H1 (cell line): Measurements from ENCODE around the gene TMEM145.

Source experiments
- CHD1 ChIP-seq: IDR thresholded peaks from 2 replicates; pipeline ENCODE4 v1.6.1; 2012; ENCODE audit warnings: low read depth, low read length, improper control_type of control experiment
- CREB1 ChIP-seq: IDR thresholded peaks from 2 replicates; pipeline ENCODE4 v1.6.1; 2012; ENCODE audit warnings: inconsistent platforms
- EZH2 ChIP-seq: fragments of 200-600 bp; sonication (generic); IDR thresholded peaks from 2 replicates; pipeline ENCODE4 v1.7.1; 2012; ENCODE audit warnings: low read depth, mild to moderate bottlenecking, moderate library complexity, low read length, inconsistent platforms; ENCODE audit not compliant: severe bottlenecking
- POLR2A ChIP-seq, 2 experiments: IDR thresholded peaks; 1 replicate in 1 of 2; 2 replicates in 1 of 2; pipeline ENCODE4 v1.6.1; 2011; ENCODE audit warnings: low read depth in 2 of 2, low read length in 2 of 2, mild to moderate bottlenecking in 2 of 2; ENCODE audit errors: control extremely low read depth in 1 of 2
- POLR2AphosphoS5 ChIP-seq: IDR thresholded peaks from 2 replicates; pipeline ENCODE4 v1.6.1; 2011; ENCODE audit warnings: low read depth, low read length
- ZNF274 ChIP-seq: IDR thresholded peaks from 2 replicates; pipeline ENCODE4 v1.7.0; 2012; ENCODE audit warnings: low read length, borderline replicate concordance; ENCODE audit errors: extremely low read depth
- TF ChIP-seq, protein P1 (sequence below), 3 experiments: IDR thresholded peaks; 1 replicate in 2 of 3; 2 replicates in 1 of 3; pipeline versions ENCODE4 v1.5.1 to v1.6.1; 2011; ENCODE audit warnings: low read length in 3 of 3, mild to moderate bottlenecking in 3 of 3, inconsistent platforms in 2 of 3, low read depth in 1 of 3, moderate library complexity in 1 of 3; ENCODE audit not compliant: insufficient read depth in 1 of 3; ENCODE audit errors: control extremely low read depth in 1 of 3

- TF ChIP-seq, protein P1, sequence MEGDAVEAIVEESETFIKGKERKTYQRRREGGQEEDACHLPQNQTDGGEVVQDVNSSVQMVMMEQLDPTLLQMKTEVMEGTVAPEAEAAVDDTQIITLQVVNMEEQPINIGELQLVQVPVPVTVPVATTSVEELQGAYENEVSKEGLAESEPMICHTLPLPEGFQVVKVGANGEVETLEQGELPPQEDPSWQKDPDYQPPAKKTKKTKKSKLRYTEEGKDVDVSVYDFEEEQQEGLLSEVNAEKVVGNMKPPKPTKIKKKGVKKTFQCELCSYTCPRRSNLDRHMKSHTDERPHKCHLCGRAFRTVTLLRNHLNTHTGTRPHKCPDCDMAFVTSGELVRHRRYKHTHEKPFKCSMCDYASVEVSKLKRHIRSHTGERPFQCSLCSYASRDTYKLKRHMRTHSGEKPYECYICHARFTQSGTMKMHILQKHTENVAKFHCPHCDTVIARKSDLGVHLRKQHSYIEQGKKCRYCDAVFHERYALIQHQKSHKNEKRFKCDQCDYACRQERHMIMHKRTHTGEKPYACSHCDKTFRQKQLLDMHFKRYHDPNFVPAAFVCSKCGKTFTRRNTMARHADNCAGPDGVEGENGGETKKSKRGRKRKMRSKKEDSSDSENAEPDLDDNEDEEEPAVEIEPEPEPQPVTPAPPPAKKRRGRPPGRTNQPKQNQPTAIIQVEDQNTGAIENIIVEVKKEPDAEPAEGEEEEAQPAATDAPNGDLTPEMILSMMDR (IDR thresholded peaks at IDR 0.05; ENCODE audit: control extremely low read depth in 1 of 3, insufficient read depth in 1 of 3, low read depth in 1 of 3, low read length in 3 of 3) = no peak
- TF ChIP-seq POLR2A (IDR thresholded peaks at IDR 0.05; ENCODE audit: control extremely low read depth in 1 of 2, low read depth in 2 of 2, low read length in 2 of 2) = no peak
- no peak for TF ChIP-seq POLR2AphosphoS5
- TF ChIP-seq CREB1 = no peak
- TF ChIP-seq CHD1 = no peak
- no peak for TF ChIP-seq ZNF274
- TF ChIP-seq EZH2 = no peak
These were observed 53.6 kb downstream of the TMEM145 start for GRCh38 chr19:42366673-42367072.
